Endometrial microvascular endothelial cells (primary cell): Measurements from ENCODE around the gene MRPL49. TPM values are rescaled to one million over a fixed set of nuclear protein-coding genes. Genes with fewer than 3 reads are reported as not detected.

Source experiments
- in situ Hi-C: cut with HindIII; loops from 2 replicates; pipeline ENCODE4 v1.10.0; 2017; ENCODE audit warnings: low sequenced_read_pairs, low pct_unique_long_range_greater_than_20kb; ENCODE audit errors: inconsistent ontology term
- total RNA-seq: library from RNA; depleted of rRNA; stranded (reverse); fragments of >200 nt; gene quantifications from one replicate; pipeline ENCODE4 v1.2.3, GENCODE V29; 2015; ENCODE audit errors: inconsistent ontology term

The MRPL49 gene
- total RNA-seq, 1 donor from 2014 or later, result 56.2 TPM

GRCh38 chr11:65100674-65101350, 21.3 kb upstream of the MRPL49 start:
- in situ Hi-C loops, result no loop called here

GRCh38 chr11:65102142-65103095, 19.7 kb upstream of the MRPL49 start:
- in situ Hi-C loops, result no loop called here

- in situ Hi-C loops, result no loop called here
These were observed 18.6 kb upstream of the MRPL49 start for GRCh38 chr11:65103476-65103875.

- in situ Hi-C loops, result no loop called here
These were observed 17.5 kb upstream of the MRPL49 start for GRCh38 chr11:65104628-65105027.

GRCh38 chr11:65107078-65107477, 15.0 kb upstream of the MRPL49 start:
- in situ Hi-C loops, result no loop called here

GRCh38 chr11:65107751-65108468, 14.2 kb upstream of the MRPL49 start:
- in situ Hi-C loops, result no loop called here

GRCh38 chr11:65108469-65109123, 13.5 kb upstream of the MRPL49 start:
- in situ Hi-C loops, result no loop called here

- in situ Hi-C loops, result no loop called here
These were observed 12.6 kb upstream of the MRPL49 start for GRCh38 chr11:65109231-65110198.

- in situ Hi-C loops, result no loop called here
These were observed 11.7 kb upstream of the MRPL49 start for GRCh38 chr11:65110354-65110861.

- in situ Hi-C loops, result no loop called here
These were observed 10.9 kb upstream of the MRPL49 start for GRCh38 chr11:65111159-65111743.

- in situ Hi-C loops, result no loop called here
These were observed 10.2 kb upstream of the MRPL49 start, which contains the start of gene TM7SF2 for GRCh38 chr11:65111744-65112545. TM7SF2 (plus strand) TSS chr11:65111872; CDS start chr11:65112016, 144 bp downstream.

- in situ Hi-C loops, result no loop called here
These were observed 9.4 kb upstream of the MRPL49 start for GRCh38 chr11:65112546-65113360.

GRCh38 chr11:65113361-65113756, 8.8 kb upstream of the MRPL49 start:
- in situ Hi-C loops, result no loop called here

GRCh38 chr11:65113839-65114238, 8.3 kb upstream of the MRPL49 start:
- in situ Hi-C loops, result no loop called here

GRCh38 chr11:65114538-65115171, 7.5 kb upstream of the MRPL49 start:
- in situ Hi-C loops, result no loop called here
